Measurements from ENCODE around the gene IL2RG. TPM values are rescaled to one million over a fixed set of nuclear protein-coding genes. Genes with fewer than 3 reads are reported as not detected.

The IL2RG gene
- total and polyA plus RNA-seq, 2 experiments from 2014 or later, result 0.26 TPM; not detected in 1

DNA sequence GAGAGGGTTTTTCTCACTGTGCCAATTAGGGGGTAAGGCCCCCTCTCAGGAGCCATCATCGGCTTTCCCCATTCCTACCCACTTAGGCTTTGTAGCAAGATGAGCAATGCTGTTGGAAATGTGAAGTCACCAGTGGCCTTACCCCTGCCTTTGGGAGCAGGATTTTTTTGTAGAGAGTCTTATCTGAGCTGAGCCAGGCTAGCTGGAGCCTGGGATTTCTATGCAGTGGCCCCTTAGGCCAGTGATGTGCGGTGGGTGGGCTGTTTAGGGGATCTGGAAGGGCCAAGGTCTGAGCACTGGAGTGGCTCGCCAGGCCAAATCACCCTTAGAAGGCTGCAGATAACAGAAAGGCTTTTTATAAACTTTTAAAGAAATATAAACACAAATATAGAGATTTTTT lies 9.1 kb downstream of the IL2RG start (continued):
- TF ChIP-seq, protein P1, sequence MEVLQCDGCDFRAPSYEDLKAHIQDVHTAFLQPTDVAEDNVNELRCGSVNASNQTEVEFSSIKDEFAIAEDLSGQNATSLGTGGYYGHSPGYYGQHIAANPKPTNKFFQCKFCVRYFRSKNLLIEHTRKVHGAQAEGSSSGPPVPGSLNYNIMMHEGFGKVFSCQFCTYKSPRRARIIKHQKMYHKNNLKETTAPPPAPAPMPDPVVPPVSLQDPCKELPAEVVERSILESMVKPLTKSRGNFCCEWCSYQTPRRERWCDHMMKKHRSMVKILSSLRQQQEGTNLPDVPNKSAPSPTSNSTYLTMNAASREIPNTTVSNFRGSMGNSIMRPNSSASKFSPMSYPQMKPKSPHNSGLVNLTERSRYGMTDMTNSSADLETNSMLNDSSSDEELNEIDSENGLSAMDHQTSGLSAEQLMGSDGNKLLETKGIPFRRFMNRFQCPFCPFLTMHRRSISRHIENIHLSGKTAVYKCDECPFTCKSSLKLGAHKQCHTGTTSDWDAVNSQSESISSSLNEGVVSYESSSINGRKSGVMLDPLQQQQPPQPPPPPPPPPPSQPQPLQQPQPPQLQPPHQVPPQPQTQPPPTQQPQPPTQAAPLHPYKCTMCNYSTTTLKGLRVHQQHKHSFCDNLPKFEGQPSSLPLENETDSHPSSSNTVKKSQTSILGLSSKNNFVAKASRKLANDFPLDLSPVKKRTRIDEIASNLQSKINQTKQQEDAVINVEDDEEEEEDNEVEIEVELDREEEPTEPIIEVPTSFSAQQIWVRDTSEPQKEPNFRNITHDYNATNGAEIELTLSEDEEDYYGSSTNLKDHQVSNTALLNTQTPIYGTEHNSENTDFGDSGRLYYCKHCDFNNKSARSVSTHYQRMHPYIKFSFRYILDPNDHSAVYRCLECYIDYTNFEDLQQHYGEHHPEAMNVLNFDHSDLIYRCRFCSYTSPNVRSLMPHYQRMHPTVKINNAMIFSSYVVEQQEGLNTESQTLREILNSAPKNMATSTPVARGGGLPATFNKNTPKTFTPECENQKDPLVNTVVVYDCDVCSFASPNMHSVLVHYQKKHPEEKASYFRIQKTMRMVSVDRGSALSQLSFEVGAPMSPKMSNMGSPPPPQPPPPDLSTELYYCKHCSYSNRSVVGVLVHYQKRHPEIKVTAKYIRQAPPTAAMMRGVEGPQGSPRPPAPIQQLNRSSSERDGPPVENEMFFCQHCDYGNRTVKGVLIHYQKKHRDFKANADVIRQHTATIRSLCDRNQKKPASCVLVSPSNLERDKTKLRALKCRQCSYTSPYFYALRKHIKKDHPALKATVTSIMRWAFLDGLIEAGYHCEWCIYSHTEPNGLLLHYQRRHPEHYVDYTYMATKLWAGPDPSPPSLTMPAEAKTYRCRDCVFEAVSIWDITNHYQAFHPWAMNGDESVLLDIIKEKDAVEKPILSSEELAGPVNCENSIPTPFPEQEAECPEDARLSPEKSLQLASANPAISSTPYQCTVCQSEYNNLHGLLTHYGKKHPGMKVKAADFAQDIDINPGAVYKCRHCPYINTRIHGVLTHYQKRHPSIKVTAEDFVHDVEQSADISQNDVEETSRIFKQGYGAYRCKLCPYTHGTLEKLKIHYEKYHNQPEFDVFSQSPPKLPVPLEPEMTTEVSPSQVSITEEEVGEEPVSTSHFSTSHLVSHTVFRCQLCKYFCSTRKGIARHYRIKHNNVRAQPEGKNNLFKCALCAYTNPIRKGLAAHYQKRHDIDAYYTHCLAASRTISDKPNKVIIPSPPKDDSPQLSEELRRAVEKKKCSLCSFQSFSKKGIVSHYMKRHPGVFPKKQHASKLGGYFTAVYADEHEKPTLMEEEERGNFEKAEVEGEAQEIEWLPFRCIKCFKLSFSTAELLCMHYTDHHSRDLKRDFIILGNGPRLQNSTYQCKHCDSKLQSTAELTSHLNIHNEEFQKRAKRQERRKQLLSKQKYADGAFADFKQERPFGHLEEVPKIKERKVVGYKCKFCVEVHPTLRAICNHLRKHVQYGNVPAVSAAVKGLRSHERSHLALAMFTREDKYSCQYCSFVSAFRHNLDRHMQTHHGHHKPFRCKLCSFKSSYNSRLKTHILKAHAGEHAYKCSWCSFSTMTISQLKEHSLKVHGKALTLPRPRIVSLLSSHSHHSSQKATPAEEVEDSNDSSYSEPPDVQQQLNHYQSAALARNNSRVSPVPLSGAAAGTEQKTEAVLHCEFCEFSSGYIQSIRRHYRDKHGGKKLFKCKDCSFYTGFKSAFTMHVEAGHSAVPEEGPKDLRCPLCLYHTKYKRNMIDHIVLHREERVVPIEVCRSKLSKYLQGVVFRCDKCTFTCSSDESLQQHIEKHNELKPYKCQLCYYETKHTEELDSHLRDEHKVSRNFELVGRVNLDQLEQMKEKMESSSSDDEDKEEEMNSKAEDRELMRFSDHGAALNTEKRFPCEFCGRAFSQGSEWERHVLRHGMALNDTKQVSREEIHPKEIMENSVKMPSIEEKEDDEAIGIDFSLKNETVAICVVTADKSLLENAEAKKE (CRISPR knock-in tag; IDR thresholded peaks at IDR 0.05), result no peak
- TF ChIP-seq ZNF331 (CRISPR knock-in tag; IDR thresholded peaks at IDR 0.05; ENCODE audit: low read depth) (no peak), STAT1 (IDR thresholded peaks at IDR 0.05; ENCODE audit: unreplicated experiment) (no peak), JUNB (IDR thresholded peaks at IDR 0.05; ENCODE audit: unreplicated experiment) (no peak), EZH2 (IDR thresholded peaks at IDR 0.05; ENCODE audit: low read depth, unreplicated experiment) (no peak), NANOG (IDR thresholded peaks at IDR 0.05; ENCODE audit: borderline replicate concordance) (no peak), POLR2AphosphoS5 (IDR thresholded peaks at IDR 0.05; ENCODE audit: low read depth) (no peak), EZH2phosphoT487 (IDR thresholded peaks at IDR 0.05; ENCODE audit: unreplicated experiment) (no peak), CREB1 (CRISPR knock-in tag; IDR thresholded peaks at IDR 0.05; ENCODE audit: low read depth) (no peak), ZNF114 (CRISPR knock-in tag; IDR thresholded peaks at IDR 0.05) (no peak)
- TF ChIP-seq, protein P2, sequence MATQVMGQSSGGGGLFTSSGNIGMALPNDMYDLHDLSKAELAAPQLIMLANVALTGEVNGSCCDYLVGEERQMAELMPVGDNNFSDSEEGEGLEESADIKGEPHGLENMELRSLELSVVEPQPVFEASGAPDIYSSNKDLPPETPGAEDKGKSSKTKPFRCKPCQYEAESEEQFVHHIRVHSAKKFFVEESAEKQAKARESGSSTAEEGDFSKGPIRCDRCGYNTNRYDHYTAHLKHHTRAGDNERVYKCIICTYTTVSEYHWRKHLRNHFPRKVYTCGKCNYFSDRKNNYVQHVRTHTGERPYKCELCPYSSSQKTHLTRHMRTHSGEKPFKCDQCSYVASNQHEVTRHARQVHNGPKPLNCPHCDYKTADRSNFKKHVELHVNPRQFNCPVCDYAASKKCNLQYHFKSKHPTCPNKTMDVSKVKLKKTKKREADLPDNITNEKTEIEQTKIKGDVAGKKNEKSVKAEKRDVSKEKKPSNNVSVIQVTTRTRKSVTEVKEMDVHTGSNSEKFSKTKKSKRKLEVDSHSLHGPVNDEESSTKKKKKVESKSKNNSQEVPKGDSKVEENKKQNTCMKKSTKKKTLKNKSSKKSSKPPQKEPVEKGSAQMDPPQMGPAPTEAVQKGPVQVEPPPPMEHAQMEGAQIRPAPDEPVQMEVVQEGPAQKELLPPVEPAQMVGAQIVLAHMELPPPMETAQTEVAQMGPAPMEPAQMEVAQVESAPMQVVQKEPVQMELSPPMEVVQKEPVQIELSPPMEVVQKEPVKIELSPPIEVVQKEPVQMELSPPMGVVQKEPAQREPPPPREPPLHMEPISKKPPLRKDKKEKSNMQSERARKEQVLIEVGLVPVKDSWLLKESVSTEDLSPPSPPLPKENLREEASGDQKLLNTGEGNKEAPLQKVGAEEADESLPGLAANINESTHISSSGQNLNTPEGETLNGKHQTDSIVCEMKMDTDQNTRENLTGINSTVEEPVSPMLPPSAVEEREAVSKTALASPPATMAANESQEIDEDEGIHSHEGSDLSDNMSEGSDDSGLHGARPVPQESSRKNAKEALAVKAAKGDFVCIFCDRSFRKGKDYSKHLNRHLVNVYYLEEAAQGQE (IDR thresholded peaks at IDR 0.05; ENCODE audit: unreplicated experiment), result no peak
- TF ChIP-seq, protein P3, sequence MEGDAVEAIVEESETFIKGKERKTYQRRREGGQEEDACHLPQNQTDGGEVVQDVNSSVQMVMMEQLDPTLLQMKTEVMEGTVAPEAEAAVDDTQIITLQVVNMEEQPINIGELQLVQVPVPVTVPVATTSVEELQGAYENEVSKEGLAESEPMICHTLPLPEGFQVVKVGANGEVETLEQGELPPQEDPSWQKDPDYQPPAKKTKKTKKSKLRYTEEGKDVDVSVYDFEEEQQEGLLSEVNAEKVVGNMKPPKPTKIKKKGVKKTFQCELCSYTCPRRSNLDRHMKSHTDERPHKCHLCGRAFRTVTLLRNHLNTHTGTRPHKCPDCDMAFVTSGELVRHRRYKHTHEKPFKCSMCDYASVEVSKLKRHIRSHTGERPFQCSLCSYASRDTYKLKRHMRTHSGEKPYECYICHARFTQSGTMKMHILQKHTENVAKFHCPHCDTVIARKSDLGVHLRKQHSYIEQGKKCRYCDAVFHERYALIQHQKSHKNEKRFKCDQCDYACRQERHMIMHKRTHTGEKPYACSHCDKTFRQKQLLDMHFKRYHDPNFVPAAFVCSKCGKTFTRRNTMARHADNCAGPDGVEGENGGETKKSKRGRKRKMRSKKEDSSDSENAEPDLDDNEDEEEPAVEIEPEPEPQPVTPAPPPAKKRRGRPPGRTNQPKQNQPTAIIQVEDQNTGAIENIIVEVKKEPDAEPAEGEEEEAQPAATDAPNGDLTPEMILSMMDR (conservative IDR thresholded peaks at IDR 0.05; ENCODE audit: low read depth in 2 of 2), result no peak

All from GM23338 (cell line).